Ovary (tissue), 9 donors: ENCODE results near the gene ZNF217. TPM values are rescaled to one million over a fixed set of nuclear protein-coding genes. Genes with fewer than 3 reads are reported as not detected.
A peak's percentile ranks its signal among the peaks of the same experiment; 100 is the strongest.

Experiments
- DNase-seq, 5 donors: peaks; one replicate each; pipeline ENCODE4 v3.0.0-alpha.2; 2019 to 2020
- H3K27ac ChIP-seq, 2 donors: fragments of 200-600 bp; one replicate each; pipeline versions ENCODE4 v1.5.1 to v1.8.0; 2019 to 2022
- H3K27me3 ChIP-seq: fragments of 200-600 bp; one replicate; pipeline ENCODE4 v1.8.0; 2022
- H3K36me3 ChIP-seq: fragments of 200-600 bp; sonication (generic); one replicate; pipeline ENCODE4 v1.5.1; 2019
- H3K4me1 ChIP-seq: one replicate; pipeline ENCODE4 v1.8.1; 2013; ENCODE audit warnings: mild to moderate bottlenecking, moderate library complexity; ENCODE audit not compliant: insufficient read depth
- H3K4me3 ChIP-seq: fragments of 200-600 bp; sonication (generic); one replicate; pipeline ENCODE4 v1.5.1; 2017
- H3K9me3 ChIP-seq, 2 donors: fragments of 200-600 bp in 1 of 2; sonication (generic) in 1 of 2; one replicate each; pipeline versions ENCODE4 v1.5.1 to v1.8.1; 2013 to 2019; ENCODE audit warnings: mild to moderate bottlenecking in 1 of 2, moderate library complexity in 1 of 2
- EP300 ChIP-seq: sonication (generic); formaldehyde crosslinking; IDR thresholded peaks from one replicate; pipeline ENCODE4 v1.6.1; 2017; ENCODE audit warnings: antibody characterized with exemption
- POLR2A ChIP-seq: fragments of 450-650 bp; IDR thresholded peaks from one replicate; pipeline ENCODE4 v1.6.1; 2017; ENCODE audit warnings: antibody characterized with exemption, mild to moderate bottlenecking, moderate library complexity
- WGBS, 3 donors: extraction: QIAGEN DNeasy Blood & Tissue Kit in 1 of 3; methylation state at CpG; one replicate each; pipeline versions ENCODE4 v1.1.5 to v1.1.7; 2013 to 2017; 5-methylcytosine and 5-hydroxymethylcytosine counted together
- intact Hi-C, 4 donors: fragments of 100-400 bp; cut with DNase I; formaldehyde crosslinking; loops; one replicate each; pipeline versions ENCODE4 v1.11.0 to v1.15.1; 2022 to 2023
- polyA plus RNA-seq, 2 donors: library from polyadenylated mRNA; stranded (reverse); fragments of 200-250 nt in 1 of 2; fragments of 350-450 nt in 1 of 2; fragmentation: Illumina TruSeq in 1 of 2; extraction: RNeasy Lipid Tissue Mini Kit (QIAGEN cat#74804) in 1 of 2; gene quantifications; one replicate each; pipeline ENCODE4 v1.2.3, GENCODE V29; 2013 to 2014
- total RNA-seq, 7 donors: library from RNA; depleted of rRNA in 2 of 7; stranded (reverse); fragments of >200 nt in 2 of 7; fragmentation: NEBNext Ultra II Directional in 3 of 7; extraction: Animal tissue kit (Norgen Biotek cat#: 25700) in 3 of 7; gene quantifications; one replicate each; pipeline versions ENCODE4 v1.1.0 to v1.2.4, GENCODE V29; 2016 to 2023
- TF ChIP-seq, protein P1 (sequence below), 3 donors: fragments of 450-650 bp in 2 of 3; fragments of 200-600 bp in 1 of 3; IDR thresholded peaks; one replicate each; pipeline versions ENCODE4 v1.5.1 to v1.8.0; 2016 to 2022; ENCODE audit warnings: antibody characterized with exemption in 3 of 3, mild to moderate bottlenecking in 1 of 3
- donor health status: DM: no; HTN: no; CAD: no; lungs with moderate emphysema.
- donor health status: DM: no; HTN: no; CAD: no.
- donor health status: Bipolar disorder and iron deficiency.
- donor health status: DM: yes; HTN: yes; CAD: no.
- donor health status: DM: no; HTN: no; CAD: no.
- donor health status: DM: yes; HTN: yes; CAD: no.

Gene ZNF217
- total and polyA plus RNA-seq, 9 donors: 13.1 to 69.7 (median 20.8) TPM

DNA sequence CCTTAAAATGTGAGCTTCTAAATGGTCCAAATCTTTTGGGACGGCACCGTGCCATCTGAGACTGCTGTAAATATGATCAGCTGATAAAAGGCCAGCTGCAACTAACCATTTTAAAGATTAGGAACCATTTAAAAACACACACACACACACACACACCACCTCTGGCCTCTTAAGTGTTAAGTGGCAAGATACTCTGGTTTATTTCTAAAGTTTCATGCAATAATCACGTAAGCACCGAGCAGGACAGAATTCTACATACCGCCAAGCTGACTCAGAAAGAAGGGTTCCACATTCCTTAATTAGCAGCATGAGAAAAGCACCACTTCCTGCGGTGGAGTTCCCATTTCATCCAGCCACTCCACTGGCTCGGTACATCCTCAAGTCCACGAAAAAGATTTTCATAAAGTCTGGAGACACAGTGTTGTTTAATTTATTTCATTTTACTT, 17.8 kb upstream of the ZNF217 start:
- 12 to 20% (median 16%) methylated on average over 8 of the region's 8 CpGs for WGBS, 3 donors
- TF ChIP-seq POLR2A (no peak), EP300 (no peak)
- TF ChIP-seq, protein P1, sequence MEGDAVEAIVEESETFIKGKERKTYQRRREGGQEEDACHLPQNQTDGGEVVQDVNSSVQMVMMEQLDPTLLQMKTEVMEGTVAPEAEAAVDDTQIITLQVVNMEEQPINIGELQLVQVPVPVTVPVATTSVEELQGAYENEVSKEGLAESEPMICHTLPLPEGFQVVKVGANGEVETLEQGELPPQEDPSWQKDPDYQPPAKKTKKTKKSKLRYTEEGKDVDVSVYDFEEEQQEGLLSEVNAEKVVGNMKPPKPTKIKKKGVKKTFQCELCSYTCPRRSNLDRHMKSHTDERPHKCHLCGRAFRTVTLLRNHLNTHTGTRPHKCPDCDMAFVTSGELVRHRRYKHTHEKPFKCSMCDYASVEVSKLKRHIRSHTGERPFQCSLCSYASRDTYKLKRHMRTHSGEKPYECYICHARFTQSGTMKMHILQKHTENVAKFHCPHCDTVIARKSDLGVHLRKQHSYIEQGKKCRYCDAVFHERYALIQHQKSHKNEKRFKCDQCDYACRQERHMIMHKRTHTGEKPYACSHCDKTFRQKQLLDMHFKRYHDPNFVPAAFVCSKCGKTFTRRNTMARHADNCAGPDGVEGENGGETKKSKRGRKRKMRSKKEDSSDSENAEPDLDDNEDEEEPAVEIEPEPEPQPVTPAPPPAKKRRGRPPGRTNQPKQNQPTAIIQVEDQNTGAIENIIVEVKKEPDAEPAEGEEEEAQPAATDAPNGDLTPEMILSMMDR (IDR thresholded peaks at IDR 0.05): no peak
- no peak overlapping the region for H3K27ac ChIP-seq
- H3K36me3 ChIP-seq: no peaks in the 10 kb centered on the region
- H3K4me1 ChIP-seq: peaks cover 10% of the 10 kb centered on the region
- H3K27me3 ChIP-seq: no peaks in the 10 kb centered on the region
- no peak overlapping the region for H3K4me3 ChIP-seq
- peak in 2 of 5 donors; percentile 16 to 50 for DNase-seq
- no peaks in the 10 kb centered on the region for H3K9me3 ChIP-seq
- intact Hi-C loops: no loop called here

DNA sequence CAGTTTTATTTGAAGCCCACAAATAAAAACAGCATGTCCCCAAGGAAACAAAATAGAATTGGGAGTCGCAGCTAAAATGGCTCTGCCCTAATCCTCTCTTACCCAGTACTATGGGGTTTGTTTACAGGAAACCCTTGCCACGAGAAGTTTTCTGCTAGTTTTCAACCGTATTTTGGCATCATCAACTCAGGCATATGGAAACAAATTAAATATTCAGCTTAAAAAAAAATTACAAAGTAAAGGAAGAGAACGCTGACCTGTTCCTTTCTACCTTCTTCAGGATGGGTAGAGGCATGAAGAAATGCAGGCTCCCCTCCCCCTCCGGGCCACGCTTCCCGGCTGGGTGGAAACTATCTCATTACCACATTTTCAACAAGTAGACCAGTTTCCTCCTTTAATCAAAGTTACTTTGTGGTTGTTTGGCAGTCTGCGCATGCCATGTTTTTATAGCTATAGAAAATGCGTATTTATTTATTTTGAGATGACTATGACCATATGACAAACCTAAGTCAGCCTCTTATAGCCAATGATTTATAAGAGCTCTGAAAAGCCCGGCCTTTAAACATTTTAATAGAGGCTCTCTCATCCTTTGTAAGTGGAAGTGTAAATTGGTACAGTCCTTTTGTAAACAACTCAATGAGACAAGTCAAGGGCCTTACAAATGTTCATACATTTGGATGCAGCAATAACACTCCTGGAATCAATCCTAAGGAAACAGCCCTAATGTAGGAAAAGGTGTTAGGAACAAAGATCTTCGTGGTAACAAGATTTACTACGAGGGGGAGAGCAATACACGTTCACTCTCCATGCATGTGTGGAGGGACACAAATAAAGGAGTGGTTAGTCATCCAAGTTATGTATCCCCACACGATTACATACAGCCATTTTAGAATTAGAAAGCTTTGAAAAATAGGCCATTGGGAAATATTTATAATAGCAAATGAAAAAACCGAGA, 16.1 kb upstream of the ZNF217 start:
- H3K4me3 ChIP-seq: no peak overlapping the region
- H3K36me3 ChIP-seq: no peaks in the 10 kb centered on the region
- no peaks in the 10 kb centered on the region for H3K9me3 ChIP-seq
- H3K4me1 ChIP-seq: peaks cover 10% of the 10 kb centered on the region
- intact Hi-C loops: no loop called here
- 30 to 41% (median 39%) methylated on average over 15 of the region's 15 CpGs for WGBS, 3 donors
- no peaks in the 10 kb centered on the region for H3K27me3 ChIP-seq
- TF ChIP-seq, protein P1 (IDR thresholded peaks at IDR 0.05): no peak
- no peak for TF ChIP-seq POLR2A
- peak overlapping the region in 1 of 2 donors; percentile 33 for H3K27ac ChIP-seq
- peak in 4 of 5 donors; percentile 44 to 73 (median 64) for DNase-seq

DNA sequence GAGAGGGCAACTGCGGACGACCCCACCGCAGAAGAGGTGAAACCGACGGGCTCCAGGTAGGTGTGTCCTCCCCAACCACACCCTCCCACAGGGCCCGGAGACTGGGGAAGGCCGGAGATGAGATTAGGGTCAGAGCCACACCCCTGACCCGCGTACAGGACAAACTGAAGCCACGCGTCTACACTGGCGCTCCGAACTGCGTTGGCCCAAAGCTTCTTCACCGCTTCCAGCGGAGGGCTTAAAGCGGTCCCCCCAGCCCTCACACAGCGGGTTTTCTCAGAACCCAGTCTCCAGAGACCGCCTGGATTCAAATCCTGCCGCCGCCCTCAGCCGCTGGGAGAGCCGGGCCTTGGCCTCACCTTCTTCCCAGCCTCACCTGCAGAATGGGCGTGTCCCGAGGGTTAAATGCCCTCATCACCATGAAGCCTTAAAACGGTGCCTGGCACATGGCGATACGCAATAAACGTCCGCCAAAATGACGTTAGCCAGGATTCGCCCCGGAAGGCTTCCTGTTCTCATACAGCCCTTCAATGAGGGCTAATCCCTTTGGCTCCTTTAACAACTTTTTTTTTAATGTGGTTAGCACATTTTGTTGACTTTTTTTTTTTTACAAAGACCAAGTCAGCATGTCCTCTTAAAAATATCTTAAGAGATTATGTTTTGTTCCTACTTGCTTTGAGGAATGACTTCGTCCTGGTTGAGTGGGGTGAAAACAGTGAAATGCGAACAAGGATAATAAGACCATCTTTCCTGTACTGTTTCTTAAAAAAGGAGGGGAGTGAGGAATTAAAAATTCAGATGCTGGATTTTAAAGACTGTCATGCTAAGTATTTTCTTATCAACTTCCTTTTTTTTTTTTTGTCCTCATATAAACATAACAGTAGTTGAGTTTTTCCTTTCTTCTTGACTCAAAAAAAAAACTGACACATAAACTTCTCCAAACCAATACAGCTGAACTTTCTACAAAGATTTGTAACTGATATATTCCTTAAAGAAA, 15.1 kb upstream of the ZNF217 start:
- Histone ChIP-seq H3K36me3 (no peaks in the 10 kb centered on the region), H3K27me3 (no peaks in the 10 kb centered on the region), H3K9me3 (no peaks in the 10 kb centered on the region), H3K4me3 (no peak overlapping the region), H3K27ac (peak overlapping the region in 1 of 2 donors; percentile 33), H3K4me1 (peaks cover 10% of the 10 kb centered on the region)
- WGBS, 3 donors: 70 to 76% (median 76%) methylated on average over 35 of the region's 35 CpGs
- peak; percentile 40 to 70 (median 51) for DNase-seq
- no peak for TF ChIP-seq POLR2A
- no peak for TF ChIP-seq EP300
- TF ChIP-seq, protein P1 (IDR thresholded peaks at IDR 0.05): no peak
- intact Hi-C loops: no loop called here

DNA sequence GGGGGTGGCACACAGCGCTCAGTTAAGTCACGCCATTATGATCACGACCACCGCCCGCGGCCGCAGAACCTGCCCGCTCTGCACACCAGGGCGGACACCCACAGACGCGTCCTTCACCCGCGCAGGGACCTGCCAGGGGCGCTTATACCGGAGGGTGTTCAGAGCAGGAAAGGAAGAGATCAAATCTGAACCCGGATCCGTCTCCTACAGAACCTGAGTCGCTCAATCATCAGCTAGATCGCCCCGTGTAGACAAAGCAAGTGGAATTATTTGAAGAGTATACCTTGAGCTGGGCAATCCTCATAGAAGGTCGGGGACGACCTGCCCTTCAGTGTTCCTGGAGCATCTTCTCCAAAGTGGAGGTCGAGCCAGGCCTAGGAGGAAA, 14.4 kb upstream of the ZNF217 start:
- Histone ChIP-seq H3K27ac (no peak overlapping the region), H3K9me3 (no peaks in the 10 kb centered on the region), H3K27me3 (no peaks in the 10 kb centered on the region), H3K36me3 (no peaks in the 10 kb centered on the region), H3K4me1 (peaks cover 10% of the 10 kb centered on the region), H3K4me3 (no peak overlapping the region)
- intact Hi-C loops: no loop called here
- TF ChIP-seq POLR2A (no peak), EP300 (no peak)
- TF ChIP-seq, protein P1 (IDR thresholded peaks at IDR 0.05): no peak
- peak in 2 of 5 donors; percentile 41 to 48 for DNase-seq
- 94 to 97% (median 96%) methylated on average over 23 of the region's 23 CpGs for WGBS, 3 donors
